HG03342 (cell line): Measurements from ENCODE around the gene LUZP4.
"Not testable (repeated sequence)": the region's sequence is repeated elsewhere in the genome, so short reads cannot be mapped to it uniquely, and the experiment has no call there.

Source experiments
- ATAC-seq: cut with Tn5 transposase; IDR thresholded peaks from one replicate; pipeline ENCODE4 v1.9.1; 2021; ENCODE audit warnings: mild to moderate bottlenecking, moderate library complexity; ENCODE audit not compliant: unreplicated experiment

Gene LUZP4

GRCh38 chrX:115333446-115333845, 43.9 kb downstream of the LUZP4 start:
- ATAC-seq = no peak

- ATAC-seq = no peak
Observed at GRCh38 chrX:115337491-115338144, 48.1 kb downstream of the LUZP4 start.

- ATAC-seq = no peak
Observed at GRCh38 chrX:115339441-115340025, 50.0 kb downstream of the LUZP4 start.

- ATAC-seq = no peak
Observed at GRCh38 chrX:115341421-115341820, 51.9 kb downstream of the LUZP4 start.

GRCh38 chrX:115344885-115345614, 55.5 kb downstream of the LUZP4 start:
- no peak for ATAC-seq

GRCh38 chrX:115345615-115346014, 56.1 kb downstream of the LUZP4 start:
- ATAC-seq = no peak

GRCh38 chrX:115346738-115347137, 57.2 kb downstream of the LUZP4 start:
- ATAC-seq = not testable (repeated sequence)

- no peak for ATAC-seq
Observed at GRCh38 chrX:115348446-115349225, 59.1 kb downstream of the LUZP4 start.

- no peak for ATAC-seq
Observed at GRCh38 chrX:115350711-115351381, 61.3 kb downstream of the LUZP4 start.

GRCh38 chrX:115356369-115356768, 66.9 kb downstream of the LUZP4 start:
- no peak for ATAC-seq
